PFSK-1 (cell line): ENCODE measurements around the gene NPIPA3.

Experiments used
- FOXP2 ChIP-seq: optimal IDR thresholded peaks from 2 replicates; pipeline ENCODE3; 2011; ENCODE audit warnings: borderline replicate concordance, control low read depth, inconsistent platforms; ENCODE audit not compliant: insufficient read depth; ENCODE audit errors: extremely low read length, extremely low read depth
- POLR2AphosphoS5 ChIP-seq: IDR thresholded peaks from 2 replicates; pipeline ENCODE4 v1.6.1; 2012; ENCODE audit warnings: low read depth, mild to moderate bottlenecking, control low read depth, low read length, moderate library complexity
- SIN3A ChIP-seq: IDR thresholded peaks from 2 replicates; pipeline ENCODE4 v1.6.1; 2012; ENCODE audit warnings: mild to moderate bottlenecking, low read length, moderate library complexity, borderline replicate concordance; ENCODE audit not compliant: insufficient read depth
- TAF1 ChIP-seq: IDR thresholded peaks from 2 replicates; pipeline ENCODE4 v1.6.1; 2012; ENCODE audit warnings: low read length, control low read depth, borderline replicate concordance; ENCODE audit not compliant: insufficient read depth

DNA sequence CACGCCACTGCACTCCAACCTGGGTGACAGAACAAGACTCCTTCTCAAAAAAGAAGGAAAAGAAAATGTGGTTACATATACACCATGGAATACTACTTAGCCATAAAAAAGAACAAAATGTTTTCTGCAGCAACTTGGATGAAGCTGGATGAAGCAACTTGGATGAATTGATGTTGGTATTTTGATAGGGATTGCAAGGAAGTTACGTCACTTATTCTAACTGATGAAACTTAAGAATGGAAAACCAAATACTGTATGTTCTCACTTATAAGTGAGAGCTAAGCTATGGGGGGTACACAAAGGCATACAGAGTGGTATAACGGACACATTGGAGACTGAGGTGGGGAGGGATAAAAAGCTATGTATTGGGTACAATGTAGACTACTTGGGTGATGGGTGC lies 26.6 kb upstream of the NPIPA3 start:
- TF ChIP-seq POLR2AphosphoS5 = no peak
- TF ChIP-seq FOXP2 = no peak
- TF ChIP-seq SIN3A = no peak
- TF ChIP-seq TAF1 = no peak
